Skeletal muscle tissue (tissue), 5 donors: ENCODE data around the gene ASH1L. TPM values are rescaled to one million over a fixed set of nuclear protein-coding genes. Genes with fewer than 3 reads are reported as not detected.
"Not testable (repeated sequence)": the region's sequence is repeated elsewhere in the genome, so short reads cannot be mapped to it uniquely, and the experiment has no call there.

Experiments used
- H3K27ac ChIP-seq: one replicate; pipeline ENCODE4 v1.7.0; 2013; ENCODE audit warnings: mild to moderate bottlenecking, low read depth, low read length, inconsistent platforms
- H3K27me3 ChIP-seq, 3 donors: one replicate each; pipeline ENCODE4 v1.7.0; 2013; ENCODE audit warnings: low read length in 3 of 3; ENCODE audit not compliant: control insufficient read depth in 3 of 3, insufficient read depth in 3 of 3
- H3K36me3 ChIP-seq, 3 donors: one replicate each; pipeline ENCODE4 v1.7.0; 2013; ENCODE audit warnings: low read length in 3 of 3; ENCODE audit not compliant: control insufficient read depth in 3 of 3, insufficient read depth in 3 of 3
- H3K4me1 ChIP-seq, 3 donors: one replicate each; pipeline ENCODE4 v1.7.0; 2013; ENCODE audit warnings: low read length in 3 of 3, mild to moderate bottlenecking in 3 of 3; ENCODE audit not compliant: control insufficient read depth in 3 of 3, insufficient read depth in 3 of 3
- H3K4me3 ChIP-seq, 3 donors: one replicate each; pipeline ENCODE4 v1.7.0; 2013; ENCODE audit warnings: low read length in 3 of 3
- H3K9ac ChIP-seq, 3 donors: one replicate each; pipeline ENCODE4 v1.7.0; 2013; ENCODE audit warnings: low read length in 3 of 3, mild to moderate bottlenecking in 3 of 3, moderate library complexity in 2 of 3, low read depth in 1 of 3
- H3K9me3 ChIP-seq, 3 donors: one replicate each; pipeline ENCODE4 v1.7.0; 2013; ENCODE audit warnings: low read length in 3 of 3; ENCODE audit not compliant: control insufficient read depth in 3 of 3
- small RNA-seq: library from RNA; depleted of rRNA; stranded (forward); fragments of <200 nt; gene quantifications from one replicate; pipeline ENCODE3, GENCODE V24; 2014
- total RNA-seq: library from RNA; depleted of rRNA; stranded (reverse); fragments of >200 nt; gene quantifications from one replicate; pipeline ENCODE4 v1.2.3, GENCODE V29; 2014
- donor health status: Osteomylitis.

The ASH1L gene
- total RNA-seq, 1 donor from 2014 or later = 35.0 TPM

- Histone ChIP-seq H3K9ac (no peak overlapping the region), H3K27me3 (peaks cover 27 to 37% (median 29%) of the 10 kb centered on the region in 3 donors), H3K36me3 (no peaks in the 10 kb centered on the region), H3K9me3 (no peaks in the 10 kb centered on the region), H3K4me1 (peaks cover 4 to 16% (median 8%) of the 10 kb centered on the region in 3 donors), H3K27ac (no peak overlapping the region), H3K4me3 (peak overlapping the region in 1 of 3 donors; percentile 13)
These were observed 268.0 kb downstream of the ASH1L start for GRCh38 chr1:155294520-155295182.

GRCh38 chr1:155293086-155293749 is 269.4 kb downstream of the ASH1L start:
- no peak overlapping the region for H3K4me3 ChIP-seq
- H3K9me3 ChIP-seq = no peaks in the 10 kb centered on the region
- peaks cover 27 to 37% (median 29%) of the 10 kb centered on the region in 3 donors for H3K27me3 ChIP-seq
- no peaks in the 10 kb centered on the region for H3K36me3 ChIP-seq
- no peak overlapping the region for H3K27ac ChIP-seq
- peaks cover 4 to 16% (median 8%) of the 10 kb centered on the region in 3 donors for H3K4me1 ChIP-seq
- no peak overlapping the region for H3K9ac ChIP-seq

GRCh38 chr1:155291006-155291405 is 271.6 kb downstream of the ASH1L start:
- H3K4me1 ChIP-seq, H3K9me3 ChIP-seq, H3K4me3 ChIP-seq, H3K27ac ChIP-seq, H3K9ac ChIP-seq, H3K36me3 ChIP-seq: not testable (repeated sequence)
- H3K27me3 ChIP-seq = peaks cover 23 to 30% (median 26%) of the 10 kb centered on the region in 3 donors

- H3K4me1 ChIP-seq = no peaks in the 10 kb centered on the region
- no peak overlapping the region for H3K27ac ChIP-seq
- peaks cover under 1 to 5% (median 3%) of the 10 kb centered on the region in 3 donors for H3K27me3 ChIP-seq
- no peaks in the 10 kb centered on the region for H3K9me3 ChIP-seq
- H3K36me3 ChIP-seq = peaks cover 0 to 3% (median 0%) of the 10 kb centered on the region in 3 donors
- H3K9ac ChIP-seq = no peak overlapping the region
- no peak overlapping the region for H3K4me3 ChIP-seq
These were observed 274.5 kb downstream of the ASH1L start for GRCh38 chr1:155287987-155288543.

GRCh38 chr1:155286544-155286943 is 276.1 kb downstream of the ASH1L start:
- Histone ChIP-seq H3K4me1 (no peaks in the 10 kb centered on the region), H3K9me3 (no peaks in the 10 kb centered on the region)

GRCh38 chr1:155285631-155286044 is 277.0 kb downstream of the ASH1L start:
- no peaks in the 10 kb centered on the region for H3K27me3 ChIP-seq
- no peak overlapping the region for H3K9ac ChIP-seq
- H3K36me3 ChIP-seq = peaks cover 0 to 3% (median 0%) of the 10 kb centered on the region in 3 donors
- H3K4me1 ChIP-seq = no peaks in the 10 kb centered on the region
- H3K4me3 ChIP-seq = no peak overlapping the region
- no peaks in the 10 kb centered on the region for H3K9me3 ChIP-seq
- no peak overlapping the region for H3K27ac ChIP-seq

More at GRCh38 chr1:155286544-155286943, 276.1 kb downstream of the ASH1L start:
- no peak overlapping the region for H3K4me3 ChIP-seq
- H3K27ac ChIP-seq = no peak overlapping the region
- no peaks in the 10 kb centered on the region for H3K27me3 ChIP-seq
- H3K36me3 ChIP-seq = peaks cover 0 to 3% (median 0%) of the 10 kb centered on the region in 3 donors
- H3K9ac ChIP-seq = no peak overlapping the region

Small RNA genes within 50 kb of the gene (small RNA-seq; reads per million reads assigned to genes)
- not detected for gene AL353807.4
- not detected for gene RNU6-106P
- gene RNU6-1297P = not detected

Other genes with a start within 250 kb of the ASH1L start
- 9.4 TPM for gene RUSC1, start 241.9 kb downstream of the ASH1L start, total RNA-seq
- 16.2 TPM for gene MSTO1, start 47.4 kb upstream of the ASH1L start, total RNA-seq
- gene YY1AP1, start 126.0 kb upstream of the ASH1L start, total RNA-seq = 358 TPM
- 63.7 TPM for gene DAP3, start 126.3 kb upstream of the ASH1L start, total RNA-seq